ENCODE data around the gene ABCC1.

The ABCC1 gene

DNA sequence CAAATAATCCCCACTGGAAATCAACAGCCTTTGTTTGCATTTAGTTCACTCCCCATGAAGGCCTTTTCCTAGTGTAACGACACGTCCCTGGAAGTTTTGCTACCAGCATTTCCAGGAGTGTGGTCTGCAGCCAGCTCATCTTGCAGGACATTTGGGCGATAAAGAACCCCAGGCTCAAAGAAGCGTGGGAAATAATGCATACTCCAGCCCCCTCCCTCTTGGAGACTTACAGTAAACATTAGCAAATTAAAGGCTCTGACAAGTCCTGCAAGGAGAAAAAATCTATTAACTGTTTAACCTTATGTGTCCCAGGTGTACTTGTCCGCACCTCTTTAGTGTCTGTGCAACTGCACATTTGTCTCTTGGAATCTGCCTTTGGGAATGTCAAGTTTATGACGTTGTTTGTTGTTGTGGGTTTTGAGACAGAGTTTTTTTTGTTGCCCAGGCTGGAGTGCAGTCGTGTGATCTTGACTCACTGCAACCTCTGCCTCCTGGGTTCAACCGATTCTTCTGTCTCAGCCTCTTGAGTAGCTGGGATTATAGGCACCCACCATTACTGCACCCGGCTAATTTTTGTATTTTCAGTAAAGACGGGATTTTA is 131.1 kb downstream of the ABCC1 start:
- no peak overlapping the region for H3K4me2 ChIP-seq (ENCODE audit: low read depth, low read length, poor library complexity, severe bottlenecking)
- no peak overlapping the region for H3K4me3 ChIP-seq (ENCODE audit: insufficient read depth, low read length, poor library complexity, severe bottlenecking)
- H3K9ac ChIP-seq (ENCODE audit: low read length), result no peak overlapping the region
- peaks cover 13% of the 10 kb centered on the region for H3K36me3 ChIP-seq (ENCODE audit: low read length)
- H4K20me1 ChIP-seq (ENCODE audit: low read depth, low read length), result no peaks in the 10 kb centered on the region
- H3K9me2 ChIP-seq (replicated peaks; ENCODE audit: insufficient read depth, low read length), result no peaks in the 10 kb centered on the region
- H3K27ac ChIP-seq (ENCODE audit: low read depth, low read length), result no peak overlapping the region
- H3F3A ChIP-seq (ENCODE audit: insufficient read depth), result no peaks in the 10 kb centered on the region
- no peaks in the 10 kb centered on the region for H3K27me3 ChIP-seq (ENCODE audit: low read length)
- H2AFZ ChIP-seq (ENCODE audit: low read depth, low read length, severe bottlenecking), result no peak overlapping the region
- TF ChIP-seq EZH2phosphoT487 (conservative IDR thresholded peaks at IDR 0.05; ENCODE audit: low read length), result no peak
- TF ChIP-seq, protein P1, sequence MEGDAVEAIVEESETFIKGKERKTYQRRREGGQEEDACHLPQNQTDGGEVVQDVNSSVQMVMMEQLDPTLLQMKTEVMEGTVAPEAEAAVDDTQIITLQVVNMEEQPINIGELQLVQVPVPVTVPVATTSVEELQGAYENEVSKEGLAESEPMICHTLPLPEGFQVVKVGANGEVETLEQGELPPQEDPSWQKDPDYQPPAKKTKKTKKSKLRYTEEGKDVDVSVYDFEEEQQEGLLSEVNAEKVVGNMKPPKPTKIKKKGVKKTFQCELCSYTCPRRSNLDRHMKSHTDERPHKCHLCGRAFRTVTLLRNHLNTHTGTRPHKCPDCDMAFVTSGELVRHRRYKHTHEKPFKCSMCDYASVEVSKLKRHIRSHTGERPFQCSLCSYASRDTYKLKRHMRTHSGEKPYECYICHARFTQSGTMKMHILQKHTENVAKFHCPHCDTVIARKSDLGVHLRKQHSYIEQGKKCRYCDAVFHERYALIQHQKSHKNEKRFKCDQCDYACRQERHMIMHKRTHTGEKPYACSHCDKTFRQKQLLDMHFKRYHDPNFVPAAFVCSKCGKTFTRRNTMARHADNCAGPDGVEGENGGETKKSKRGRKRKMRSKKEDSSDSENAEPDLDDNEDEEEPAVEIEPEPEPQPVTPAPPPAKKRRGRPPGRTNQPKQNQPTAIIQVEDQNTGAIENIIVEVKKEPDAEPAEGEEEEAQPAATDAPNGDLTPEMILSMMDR (IDR thresholded peaks at IDR 0.05; ENCODE audit: insufficient read depth, low read length, poor library complexity, severe bottlenecking), result no peak
- no peaks in the 10 kb centered on the region for H3K9me3 ChIP-seq (ENCODE audit: insufficient read depth, low read length)
- H3K79me2 ChIP-seq (ENCODE audit: insufficient read depth, low read length), result no peaks in the 10 kb centered on the region

DNA sequence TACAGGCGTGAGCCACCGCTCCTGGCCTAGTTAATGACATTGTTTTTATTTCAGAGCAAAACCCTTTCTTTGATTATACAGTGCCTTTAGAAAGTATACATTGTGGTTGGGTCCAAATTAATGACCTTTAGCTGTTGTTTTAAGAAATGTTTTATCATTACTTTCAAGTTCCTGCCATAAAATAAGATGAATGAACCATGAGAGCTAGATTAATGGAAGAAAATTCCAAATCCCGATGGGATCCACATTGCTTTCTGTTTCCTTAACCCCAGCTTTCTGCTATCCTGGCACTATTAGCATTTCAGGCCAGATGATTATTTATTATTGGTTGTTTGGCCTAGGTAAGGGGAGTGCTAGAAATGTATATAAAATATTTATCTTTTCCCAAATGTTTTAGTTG is 131.7 kb downstream of the ABCC1 start:
- H2AFZ ChIP-seq (ENCODE audit: low read depth, low read length, severe bottlenecking), result no peak overlapping the region
- H3K36me3 ChIP-seq (ENCODE audit: low read length), result peaks cover 13% of the 10 kb centered on the region
- TF ChIP-seq EZH2phosphoT487 (conservative IDR thresholded peaks at IDR 0.05; ENCODE audit: low read length), result no peak
- TF ChIP-seq, protein P1 (IDR thresholded peaks at IDR 0.05; ENCODE audit: insufficient read depth, low read length, poor library complexity, severe bottlenecking), result no peak

DNA sequence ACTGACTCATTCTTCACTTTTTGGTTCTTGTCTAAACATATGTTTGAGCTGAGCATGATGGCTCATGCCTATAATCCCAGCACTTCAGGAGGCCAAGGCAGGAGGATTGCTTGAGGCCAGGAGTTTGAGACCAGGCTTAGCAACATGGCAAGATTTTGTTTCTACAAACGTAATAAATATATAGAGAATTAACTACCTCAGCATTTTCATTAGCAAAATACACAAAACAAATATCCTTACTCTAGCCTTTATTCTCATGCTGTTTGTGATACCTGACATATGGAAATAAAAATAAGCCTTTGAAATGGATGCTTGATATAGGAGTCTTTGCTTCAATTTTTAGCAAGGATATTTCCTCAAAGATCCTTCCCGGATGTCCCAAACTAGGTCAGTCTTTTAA is 132.8 kb downstream of the ABCC1 start:
- peaks cover 13% of the 10 kb centered on the region for H3K36me3 ChIP-seq (ENCODE audit: low read length)
- H3K27me3 ChIP-seq (ENCODE audit: low read length), result no peaks in the 10 kb centered on the region
- H3K9me2 ChIP-seq (replicated peaks; ENCODE audit: insufficient read depth, low read length), result no peaks in the 10 kb centered on the region
- H3K9ac ChIP-seq (ENCODE audit: low read length), result no peak overlapping the region
- no peaks in the 10 kb centered on the region for H3K9me3 ChIP-seq (ENCODE audit: insufficient read depth, low read length)
- no peak overlapping the region for H2AFZ ChIP-seq (ENCODE audit: low read depth, low read length, severe bottlenecking)
- H3F3A ChIP-seq (ENCODE audit: insufficient read depth), result no peaks in the 10 kb centered on the region
- no peaks in the 10 kb centered on the region for H3K79me2 ChIP-seq (ENCODE audit: insufficient read depth, low read length)
- TF ChIP-seq, protein P1 (IDR thresholded peaks at IDR 0.05; ENCODE audit: insufficient read depth, low read length, poor library complexity, severe bottlenecking), result no peak
- no peak for TF ChIP-seq EZH2phosphoT487 (conservative IDR thresholded peaks at IDR 0.05; ENCODE audit: low read length)
- H3K4me2 ChIP-seq (ENCODE audit: low read depth, low read length, poor library complexity, severe bottlenecking), result no peak overlapping the region
- no peak overlapping the region for H3K27ac ChIP-seq (ENCODE audit: low read depth, low read length)
- H3K4me3 ChIP-seq (ENCODE audit: insufficient read depth, low read length, poor library complexity, severe bottlenecking), result no peak overlapping the region
- H4K20me1 ChIP-seq (ENCODE audit: low read depth, low read length), result no peaks in the 10 kb centered on the region

More for the DNA sequence above, 131.7 kb downstream of the ABCC1 start:
- no peak overlapping the region for H3K27ac ChIP-seq (ENCODE audit: low read depth, low read length)
- no peaks in the 10 kb centered on the region for H3K27me3 ChIP-seq (ENCODE audit: low read length)
- no peaks in the 10 kb centered on the region for H3K9me3 ChIP-seq (ENCODE audit: insufficient read depth, low read length)
- H3K9ac ChIP-seq (ENCODE audit: low read length), result no peak overlapping the region
- no peak overlapping the region for H3K4me2 ChIP-seq (ENCODE audit: low read depth, low read length, poor library complexity, severe bottlenecking)
- no peaks in the 10 kb centered on the region for H4K20me1 ChIP-seq (ENCODE audit: low read depth, low read length)
- H3K4me3 ChIP-seq (ENCODE audit: insufficient read depth, low read length, poor library complexity, severe bottlenecking), result no peak overlapping the region
- H3K9me2 ChIP-seq (replicated peaks; ENCODE audit: insufficient read depth, low read length), result no peaks in the 10 kb centered on the region
- H3K79me2 ChIP-seq (ENCODE audit: insufficient read depth, low read length), result no peaks in the 10 kb centered on the region
- H3F3A ChIP-seq (ENCODE audit: insufficient read depth), result no peaks in the 10 kb centered on the region

Measured in SU-DHL-6 (cell line).